Neuronal stem cell (in vitro differentiated cells): Measurements from ENCODE around the gene DMD.

Experiments
- DNase-seq: peaks from one replicate; pipeline ENCODE4 v3.0.0-alpha.2; 2013; ENCODE audit warnings: low spot score
- H2AFZ ChIP-seq: one replicate; pipeline ENCODE4 v1.6.1; 2013; ENCODE audit warnings: mild to moderate bottlenecking, low read length, inconsistent platforms
- H2AK5ac ChIP-seq: 2 replicates; pipeline ENCODE4 v1.6.1; 2013; ENCODE audit warnings: low read depth, mild to moderate bottlenecking, inconsistent platforms, low read length, moderate library complexity, mixed read lengths
- H2BK120ac ChIP-seq: 2 replicates; pipeline ENCODE4 v1.6.1; 2013; ENCODE audit warnings: low read depth, mild to moderate bottlenecking, inconsistent platforms, low read length, moderate library complexity, mixed read lengths
- H2BK12ac ChIP-seq: one replicate; pipeline ENCODE4 v1.6.1; 2013; ENCODE audit warnings: low read length, inconsistent platforms
- H2BK15ac ChIP-seq: 2 replicates; pipeline ENCODE4 v1.6.1; 2013; ENCODE audit warnings: mild to moderate bottlenecking, low read length, inconsistent platforms, mixed read lengths
- H2BK5ac ChIP-seq: one replicate; pipeline ENCODE4 v1.6.1; 2013; ENCODE audit warnings: inconsistent platforms, mild to moderate bottlenecking, low read length, moderate library complexity
- H3K14ac ChIP-seq: one replicate; pipeline ENCODE4 v1.6.1; 2013; ENCODE audit warnings: low read length, inconsistent platforms
- H3K18ac ChIP-seq: 2 replicates; pipeline ENCODE4 v1.6.1; 2013; ENCODE audit warnings: low read length, inconsistent platforms
- H3K23ac ChIP-seq: 2 replicates; pipeline ENCODE4 v1.6.1; 2013; ENCODE audit warnings: low read depth, mild to moderate bottlenecking, mixed read lengths, low read length, inconsistent platforms; ENCODE audit not compliant: poor library complexity
- H3K27ac ChIP-seq: replicated peaks from 3 replicates; pipeline ENCODE4 v1.5.1; 2013; ENCODE audit warnings: low read length, inconsistent platforms
- H3K27me3 ChIP-seq, 3 experiments: 2 replicates each; pipeline ENCODE4 v1.6.1; 2013; ENCODE audit warnings: low read length in 3 of 3, mild to moderate bottlenecking in 2 of 3, inconsistent platforms in 1 of 3, low read depth in 1 of 3, mixed read lengths in 1 of 3, moderate library complexity in 1 of 3; ENCODE audit not compliant: control insufficient read depth in 3 of 3, insufficient read depth in 3 of 3
- H3K36me3 ChIP-seq, 2 donors: replicated peaks in 1 of 2; 2 replicates each; pipeline ENCODE4 v1.6.1; 2013; ENCODE audit warnings: low read length in 2 of 2; ENCODE audit not compliant: control insufficient read depth in 2 of 2, insufficient read depth in 2 of 2
- H3K4ac ChIP-seq: 2 replicates; pipeline ENCODE4 v1.6.1; 2013; ENCODE audit warnings: inconsistent platforms, mild to moderate bottlenecking, low read length, moderate library complexity
- H3K4me1 ChIP-seq, 2 donors: 1 replicate in 1 of 2; 2 replicates in 1 of 2; pipeline ENCODE4 v1.6.1; 2013; ENCODE audit warnings: low read length in 2 of 2, low read depth in 1 of 2; ENCODE audit not compliant: control insufficient read depth in 2 of 2, insufficient read depth in 1 of 2
- H3K4me2 ChIP-seq: one replicate; pipeline ENCODE4 v1.6.1; 2013; ENCODE audit warnings: mild to moderate bottlenecking, low read length, inconsistent platforms; ENCODE audit not compliant: insufficient read depth, poor library complexity, severe bottlenecking
- H3K4me3 ChIP-seq, 2 donors: 2 replicates each; pipeline ENCODE4 v1.5.1; 2013; ENCODE audit warnings: low read length in 2 of 2, mild to moderate bottlenecking in 2 of 2, inconsistent platforms in 1 of 2, moderate library complexity in 1 of 2
- H3K79me1 ChIP-seq: one replicate; pipeline ENCODE4 v1.6.1; 2013; ENCODE audit warnings: low read depth, mild to moderate bottlenecking, inconsistent platforms, low read length, moderate library complexity
- H3K9ac ChIP-seq: one replicate; pipeline ENCODE4 v1.6.1; 2013; ENCODE audit warnings: mild to moderate bottlenecking, low read depth, low read length, inconsistent platforms; ENCODE audit not compliant: poor library complexity
- H3K9me3 ChIP-seq, 2 donors: replicated peaks in 1 of 2; 2 replicates each; pipeline versions ENCODE3 to v1.6.1; 2013; ENCODE audit warnings: low read length in 2 of 2, mild to moderate bottlenecking in 2 of 2, inconsistent platforms in 1 of 2, low read depth in 1 of 2, mixed read lengths in 1 of 2, moderate library complexity in 1 of 2; ENCODE audit not compliant: control insufficient read depth in 2 of 2, insufficient read depth in 1 of 2
- H4K8ac ChIP-seq: one replicate; pipeline ENCODE4 v1.6.1; 2013; ENCODE audit warnings: low read depth, mild to moderate bottlenecking, inconsistent platforms, low read length, moderate library complexity
- H4K91ac ChIP-seq: one replicate; pipeline ENCODE4 v1.6.1; 2013; ENCODE audit warnings: low read length, low read depth, mild to moderate bottlenecking, inconsistent platforms; ENCODE audit not compliant: poor library complexity
- WGBS, 2 donors: extraction: QIAGEN DNeasy Blood & Tissue Kit; methylation state at CpG; one replicate each; pipeline ENCODE4 v1.1.7; 2013; ENCODE audit warnings: missing lambda C conversion rate in 2 of 2, mixed read lengths in 1 of 2; ENCODE audit not compliant: insufficient read length in 2 of 2, insufficient replicate concordance in 1 of 2; ENCODE audit errors: extremely low coverage in 2 of 2; 5-methylcytosine and 5-hydroxymethylcytosine counted together

DMD gene

DNA sequence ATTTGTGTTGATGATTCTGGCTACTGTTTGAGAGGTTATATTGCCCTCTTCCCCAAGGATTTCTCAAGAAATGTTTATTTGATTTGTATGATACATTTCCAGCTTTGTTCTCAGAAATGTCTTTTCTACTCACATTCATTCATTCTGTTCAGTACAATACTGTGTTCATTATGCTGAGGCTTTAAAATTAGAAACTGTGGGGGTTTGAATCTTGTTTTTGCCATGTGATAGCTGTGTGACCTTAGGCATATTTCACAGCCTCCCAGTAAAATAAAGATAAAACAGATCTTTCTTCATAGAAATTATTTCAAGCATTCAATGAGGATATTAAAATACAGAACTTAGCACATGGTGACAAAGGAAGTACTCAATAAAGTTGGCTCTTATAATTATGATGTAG lies 123.9 kb downstream of the DMD start:
- no peak overlapping the region for H4K8ac ChIP-seq

GRCh38 chrX:33086886-33087285 lies 124.5 kb downstream of the DMD start:
- H3K4me1 ChIP-seq, result no peaks in the 10 kb centered on the region
- no peaks in the 10 kb centered on the region for H3K79me1 ChIP-seq
- H3K9ac ChIP-seq, result no peak overlapping the region
- H3K9me3 ChIP-seq, result no peaks in the 10 kb centered on the region
- WGBS, 2 donors, result no CpG with 5 or more reads among the region's 1 CpG
- no peak overlapping the region for H2BK120ac ChIP-seq
- H3K4me3 ChIP-seq, result no peak overlapping the region
- no peak overlapping the region for H3K4ac ChIP-seq
- no peak overlapping the region for H2AFZ ChIP-seq
- H4K8ac ChIP-seq, result no peak overlapping the region
- H3K27me3 ChIP-seq, result no peaks in the 10 kb centered on the region
- H3K18ac ChIP-seq, result no peak overlapping the region
- H2AK5ac ChIP-seq, result no peak overlapping the region
- no peak overlapping the region for H3K27ac ChIP-seq
- no peak overlapping the region for H2BK12ac ChIP-seq
- no peak overlapping the region for H2BK5ac ChIP-seq
- no peak overlapping the region for H3K14ac ChIP-seq
- no peak overlapping the region for H3K4me2 ChIP-seq
- no peak for DNase-seq
- H4K91ac ChIP-seq, result no peak overlapping the region
- no peak overlapping the region for H2BK15ac ChIP-seq
- no peak overlapping the region for H3K23ac ChIP-seq
- H3K36me3 ChIP-seq, result no peaks in the 10 kb centered on the region

More for the DNA sequence above, 123.9 kb downstream of the DMD start:
- Histone ChIP-seq H3K79me1 (no peaks in the 10 kb centered on the region), H2BK12ac (no peak overlapping the region), H3K14ac (no peak overlapping the region), H3K27me3 (no peaks in the 10 kb centered on the region), H3K9ac (no peak overlapping the region), H2AFZ (no peak overlapping the region), H4K91ac (no peak overlapping the region), H3K36me3 (no peaks in the 10 kb centered on the region), H3K9me3 (no peaks in the 10 kb centered on the region), H3K4me1 (no peaks in the 10 kb centered on the region), H3K4me3 (no peak overlapping the region), H3K4ac (no peak overlapping the region), H2BK120ac (no peak overlapping the region), H2BK5ac (no peak overlapping the region), H2AK5ac (no peak overlapping the region), H3K18ac (no peak overlapping the region), H2BK15ac (no peak overlapping the region), H3K27ac (no peak overlapping the region), H3K23ac (no peak overlapping the region), H3K4me2 (no peak overlapping the region)
- no peak for DNase-seq

GRCh38 chrX:33082371-33082770 lies 129.0 kb downstream of the DMD start:
- no peak overlapping the region for H3K9ac ChIP-seq
- no peak overlapping the region for H2BK120ac ChIP-seq
- no peaks in the 10 kb centered on the region for H3K79me1 ChIP-seq
- no peaks in the 10 kb centered on the region for H3K36me3 ChIP-seq
- no peak overlapping the region for H3K18ac ChIP-seq
- H4K91ac ChIP-seq, result no peak overlapping the region
- no peak overlapping the region for H3K4me2 ChIP-seq
- H4K8ac ChIP-seq, result no peak overlapping the region
- no peak overlapping the region for H2AFZ ChIP-seq
- WGBS, 2 donors, result no CpG with 5 or more reads among the region's 1 CpG
- no peak overlapping the region for H3K4me3 ChIP-seq
- no peak overlapping the region for H2AK5ac ChIP-seq
- H2BK15ac ChIP-seq, result no peak overlapping the region
- no peak overlapping the region for H3K4ac ChIP-seq
- no peak overlapping the region for H2BK12ac ChIP-seq
- DNase-seq, result no peak
- no peaks in the 10 kb centered on the region for H3K9me3 ChIP-seq
- no peak overlapping the region for H3K27ac ChIP-seq
- H3K23ac ChIP-seq, result no peak overlapping the region
- H3K14ac ChIP-seq, result no peak overlapping the region
- no peaks in the 10 kb centered on the region for H3K27me3 ChIP-seq
- no peak overlapping the region for H2BK5ac ChIP-seq
- no peaks in the 10 kb centered on the region for H3K4me1 ChIP-seq

DNA sequence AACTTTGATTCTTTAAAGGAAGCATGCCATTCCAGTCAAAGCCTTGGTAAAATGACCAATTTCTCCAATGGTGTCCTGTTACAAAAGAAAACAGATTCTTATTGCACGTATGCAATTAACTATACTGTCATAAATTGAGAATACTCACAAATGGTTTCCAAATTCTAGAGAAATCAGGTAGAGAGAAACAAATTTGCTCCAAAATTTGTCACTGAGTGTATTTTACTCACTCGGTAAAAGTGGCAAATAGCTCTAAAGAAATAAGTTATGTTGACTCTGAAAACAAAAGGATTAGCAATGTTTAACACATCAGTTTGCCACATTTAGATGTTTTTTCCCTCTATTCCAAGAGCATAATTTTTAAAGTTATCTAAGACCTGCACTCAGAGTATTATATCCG lies 133.1 kb downstream of the DMD start:
- Histone ChIP-seq H2BK5ac (no peak overlapping the region), H3K14ac (no peak overlapping the region), H2BK12ac (no peak overlapping the region), H3K4me1 (no peaks in the 10 kb centered on the region), H2BK15ac (no peak overlapping the region), H3K79me1 (no peaks in the 10 kb centered on the region), H2BK120ac (no peak overlapping the region), H2AFZ (no peak overlapping the region), H2AK5ac (no peak overlapping the region), H3K23ac (no peak overlapping the region), H3K36me3 (no peaks in the 10 kb centered on the region), H3K18ac (no peak overlapping the region), H3K4me2 (no peak overlapping the region), H4K8ac (no peak overlapping the region), H3K4ac (no peak overlapping the region), H4K91ac (no peak overlapping the region), H3K27me3 (no peaks in the 10 kb centered on the region), H3K9ac (no peak overlapping the region), H3K4me3 (no peak overlapping the region), H3K9me3 (no peaks in the 10 kb centered on the region), H3K27ac (no peak overlapping the region)
- WGBS, 2 donors, result no CpG with 5 or more reads among the region's 3 CpGs
- DNase-seq, result no peak
